OCI-LY3 (cell line): ENCODE results near the gene RAPGEF2.

ENCODE experiments used
- CTCF ChIP-seq: fragments of 200-600, 300-600 bp; sonication (generic); IDR thresholded peaks from 2 replicates; pipeline ENCODE4 v1.5.1; 2014; ENCODE audit warnings: antibody characterized with exemption, low read length, low read depth
- EZH2phosphoT487 ChIP-seq: fragments of 200-600 bp; shearing (Covaris generic); IDR thresholded peaks from 2 replicates; pipeline ENCODE4 v1.6.1; 2018; ENCODE audit warnings: antibody characterized with exemption, mixed run types, low read depth

GRCh38 chr4:159104694-159105414 lies 2.0 kb downstream of the RAPGEF2 start:
- TF ChIP-seq CTCF = no peak
- no peak for TF ChIP-seq EZH2phosphoT487
